Spleen (tissue), 11 donors: ENCODE results near the gene IGF2. TPM values are rescaled to one million over a fixed set of nuclear protein-coding genes. Genes with fewer than 3 reads are reported as not detected.

ENCODE experiments used
- DNase-seq: peaks from one replicate; pipeline ENCODE4 v3.0.0-alpha.2; 2020
- H3K27ac ChIP-seq, 8 donors: fragments of 200-600 bp; sonication (generic) in 7 of 8; 1 replicate in 4 of 8; 2 replicates in 4 of 8; pipeline versions ENCODE4 v1.5.0 to v1.8.0; 2016 to 2021; ENCODE audit warnings: inconsistent platforms in 4 of 8, mild to moderate bottlenecking in 4 of 8, moderate library complexity in 1 of 8
- H3K27me3 ChIP-seq, 7 donors: fragments of 200-600 bp; sonication (generic) in 6 of 7; replicated peaks in 1 of 7; 1 replicate in 4 of 7; 2 replicates in 3 of 7; pipeline versions ENCODE4 v1.5.0 to v1.8.0; 2016 to 2021; ENCODE audit warnings: inconsistent platforms in 3 of 7, mild to moderate bottlenecking in 1 of 7
- H3K36me3 ChIP-seq, 6 donors: fragments of 200-600 bp; sonication (generic) in 5 of 6; 1 replicate in 4 of 6; 2 replicates in 2 of 6; pipeline versions ENCODE4 v1.5.0 to v1.8.0; 2016 to 2021; ENCODE audit warnings: inconsistent platforms in 2 of 6
- H3K4me1 ChIP-seq, 6 donors: fragments of 200-600 bp; sonication (generic) in 5 of 6; 1 replicate in 3 of 6; 2 replicates in 3 of 6; pipeline versions ENCODE4 v1.5.0 to v1.8.0; 2016 to 2021; ENCODE audit warnings: inconsistent platforms in 3 of 6
- H3K4me3 ChIP-seq, 8 donors: fragments of 200-600 bp; sonication (generic) in 7 of 8; 1 replicate in 4 of 8; 2 replicates in 4 of 8; pipeline versions ENCODE4 v1.5.0 to v1.8.0; 2016 to 2021; ENCODE audit warnings: inconsistent platforms in 4 of 8, mild to moderate bottlenecking in 4 of 8, moderate library complexity in 2 of 8
- H3K9me3 ChIP-seq, 8 donors: fragments of 200-600 bp; sonication (generic) in 7 of 8; 1 replicate in 4 of 8; 2 replicates in 4 of 8; pipeline versions ENCODE4 v1.5.0 to v1.8.0; 2016 to 2021; ENCODE audit warnings: inconsistent platforms in 4 of 8
- POLR2A ChIP-seq, 3 donors: fragments of 450-650 bp; IDR thresholded peaks; one replicate each; pipeline ENCODE4 v1.5.1; 2017; ENCODE audit warnings: antibody characterized with exemption in 3 of 3, mild to moderate bottlenecking in 1 of 3
- POLR2AphosphoS5 ChIP-seq, 3 donors: sonication (generic); formaldehyde crosslinking; IDR thresholded peaks; one replicate each; pipeline ENCODE4 v1.5.1; 2017; ENCODE audit warnings: antibody characterized with exemption in 3 of 3
- WGBS, 5 donors: extraction: QIAGEN DNeasy Blood & Tissue Kit in 3 of 5; methylation state at CpG; one replicate each; pipeline versions ENCODE4 v1.1.5 to v1.1.7; 2013 to 2018; 5-methylcytosine and 5-hydroxymethylcytosine counted together
- intact Hi-C: fragments of 100-400 bp; cut with DNase I; formaldehyde crosslinking; loops from one replicate; pipeline ENCODE4 v1.15.0; 2023; ENCODE audit warnings: low total_unique reads
- polyA plus RNA-seq, 3 donors: library from polyadenylated mRNA; stranded (reverse); fragments of 200-250 nt; gene quantifications; one replicate each; pipeline ENCODE4 v1.2.1, GENCODE V29; 2013
- total RNA-seq, 7 donors: library from RNA; depleted of rRNA in 3 of 7; stranded (reverse); fragments of >200 nt in 3 of 7; fragmentation: NEBNext Ultra II Directional in 4 of 7; extraction: Animal tissue kit (Norgen Biotek cat#: 25700) in 4 of 7; gene quantifications; one replicate each; pipeline versions ENCODE4 v1.1.0 to v1.2.1, GENCODE V29; 2016 to 2021
- TF ChIP-seq, protein P1 (sequence below), 11 experiments: fragments of 200-600 bp in 7 of 11; fragments of 450-650 bp in 4 of 11; sonication (generic) in 4 of 11; IDR thresholded peaks in 8 of 11; conservative IDR thresholded peaks in 3 of 11; 1 replicate in 7 of 11; 2 replicates in 4 of 11; pipeline versions ENCODE4 v1.4.0 to v1.8.0; 2016 to 2021; ENCODE audit warnings: antibody characterized with exemption in 11 of 11, inconsistent platforms in 4 of 11, mild to moderate bottlenecking in 1 of 11
- donor health status: healthy with polysubstance abuse.
- donor health status: DM: no; HTN: no; CAD: no; lungs with moderate emphysema.
- donor health status: DM: no; HTN: no; CAD: no.
- donor health status: Bipolar disorder and iron deficiency.
- donor health status: healthy.
- donor health status: DM: no; HTN: no; CAD: no.
- donor health status: DM: yes; HTN: yes; CAD: no.

Gene IGF2
- total and polyA plus RNA-seq, 10 donors, result 0.74 to 66.6 (median 13.7) TPM

- no peak for TF ChIP-seq POLR2A (IDR thresholded peaks at IDR 0.05)
- TF ChIP-seq POLR2AphosphoS5 (IDR thresholded peaks at IDR 0.05), result no peak
- TF ChIP-seq, protein P1, sequence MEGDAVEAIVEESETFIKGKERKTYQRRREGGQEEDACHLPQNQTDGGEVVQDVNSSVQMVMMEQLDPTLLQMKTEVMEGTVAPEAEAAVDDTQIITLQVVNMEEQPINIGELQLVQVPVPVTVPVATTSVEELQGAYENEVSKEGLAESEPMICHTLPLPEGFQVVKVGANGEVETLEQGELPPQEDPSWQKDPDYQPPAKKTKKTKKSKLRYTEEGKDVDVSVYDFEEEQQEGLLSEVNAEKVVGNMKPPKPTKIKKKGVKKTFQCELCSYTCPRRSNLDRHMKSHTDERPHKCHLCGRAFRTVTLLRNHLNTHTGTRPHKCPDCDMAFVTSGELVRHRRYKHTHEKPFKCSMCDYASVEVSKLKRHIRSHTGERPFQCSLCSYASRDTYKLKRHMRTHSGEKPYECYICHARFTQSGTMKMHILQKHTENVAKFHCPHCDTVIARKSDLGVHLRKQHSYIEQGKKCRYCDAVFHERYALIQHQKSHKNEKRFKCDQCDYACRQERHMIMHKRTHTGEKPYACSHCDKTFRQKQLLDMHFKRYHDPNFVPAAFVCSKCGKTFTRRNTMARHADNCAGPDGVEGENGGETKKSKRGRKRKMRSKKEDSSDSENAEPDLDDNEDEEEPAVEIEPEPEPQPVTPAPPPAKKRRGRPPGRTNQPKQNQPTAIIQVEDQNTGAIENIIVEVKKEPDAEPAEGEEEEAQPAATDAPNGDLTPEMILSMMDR (IDR thresholded peaks at IDR 0.05 in 8 of 11, conservative IDR thresholded peaks at IDR 0.05 in 3 of 11), result no peak
- WGBS, 5 donors, result 76 to 84% (median 79%) methylated on average over 19 of the region's 19 CpGs
- no peak overlapping the region for H3K4me3 ChIP-seq
- peaks cover 0 to 11% (median 6%) of the 10 kb centered on the region in 8 donors for H3K9me3 ChIP-seq
- no peak for DNase-seq
- intact Hi-C loops, result no loop called here
- H3K27me3 ChIP-seq, result peaks cover 0 to 63% (median 0%) of the 10 kb centered on the region in 7 donors
- H3K4me1 ChIP-seq, result peaks cover 0 to 7% (median 0%) of the 10 kb centered on the region in 6 donors
- no peaks in the 10 kb centered on the region for H3K36me3 ChIP-seq
- no peak overlapping the region for H3K27ac ChIP-seq
Observed at GRCh38 chr11:2088746-2089535, 50.2 kb downstream of the IGF2 start.

DNA sequence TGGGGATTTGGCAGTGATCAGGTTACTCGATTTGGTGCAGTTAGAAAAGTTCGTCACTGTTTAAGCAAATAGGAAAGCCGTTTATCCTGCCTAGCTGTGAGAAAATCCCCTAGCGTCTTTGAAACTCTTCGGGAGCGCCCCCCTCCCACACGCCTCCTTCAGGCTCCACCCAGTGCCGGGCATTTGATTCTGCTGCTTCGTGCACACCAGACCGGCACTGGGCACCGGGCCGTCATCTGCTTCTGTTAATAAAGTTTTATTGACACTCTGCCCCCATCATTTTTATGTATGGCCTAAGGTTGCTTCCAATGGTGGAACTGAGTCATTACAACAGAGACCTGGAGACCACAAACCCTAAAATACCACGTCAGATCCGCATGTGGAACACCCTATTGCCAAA is 50.9 kb downstream of the IGF2 start:
- intact Hi-C loops, result no loop called here
- H3K9me3 ChIP-seq, result peaks cover 0 to 18% (median 11%) of the 10 kb centered on the region in 8 donors
- DNase-seq, result no peak
- TF ChIP-seq POLR2AphosphoS5 (IDR thresholded peaks at IDR 0.05), result no peak
- TF ChIP-seq POLR2A (IDR thresholded peaks at IDR 0.05), result no peak
- WGBS, 5 donors, result 82 to 91% (median 87%) methylated on average over 14 of the region's 14 CpGs
- no peaks in the 10 kb centered on the region for H3K36me3 ChIP-seq
- H3K4me1 ChIP-seq, result peaks cover 0 to 6% (median 0%) of the 10 kb centered on the region in 6 donors
- no peak overlapping the region for H3K4me3 ChIP-seq
- no peak overlapping the region for H3K27ac ChIP-seq
- peaks cover 0 to 62% (median 0%) of the 10 kb centered on the region in 7 donors for H3K27me3 ChIP-seq

GRCh38 chr11:2086239-2087040 is 52.7 kb downstream of the IGF2 start:
- Histone ChIP-seq H3K4me1 (no peaks in the 10 kb centered on the region), H3K27me3 (peaks cover 0 to 50% (median 0%) of the 10 kb centered on the region in 7 donors), H3K36me3 (no peaks in the 10 kb centered on the region), H3K27ac (no peak overlapping the region), H3K4me3 (no peak overlapping the region), H3K9me3 (peaks cover 0 to 19% (median 11%) of the 10 kb centered on the region in 8 donors)
- intact Hi-C loops, result no loop called here
- peak; percentile 46 for DNase-seq
- TF ChIP-seq, protein P1 (IDR thresholded peaks at IDR 0.05 in 8 of 11, conservative IDR thresholded peaks at IDR 0.05 in 3 of 11), result no peak
- TF ChIP-seq POLR2A (IDR thresholded peaks at IDR 0.05) (no peak), POLR2AphosphoS5 (IDR thresholded peaks at IDR 0.05) (no peak)
- WGBS, 5 donors, result 81 to 88% (median 83%) methylated on average over 19 to 26 of the region's 26 CpGs

DNA sequence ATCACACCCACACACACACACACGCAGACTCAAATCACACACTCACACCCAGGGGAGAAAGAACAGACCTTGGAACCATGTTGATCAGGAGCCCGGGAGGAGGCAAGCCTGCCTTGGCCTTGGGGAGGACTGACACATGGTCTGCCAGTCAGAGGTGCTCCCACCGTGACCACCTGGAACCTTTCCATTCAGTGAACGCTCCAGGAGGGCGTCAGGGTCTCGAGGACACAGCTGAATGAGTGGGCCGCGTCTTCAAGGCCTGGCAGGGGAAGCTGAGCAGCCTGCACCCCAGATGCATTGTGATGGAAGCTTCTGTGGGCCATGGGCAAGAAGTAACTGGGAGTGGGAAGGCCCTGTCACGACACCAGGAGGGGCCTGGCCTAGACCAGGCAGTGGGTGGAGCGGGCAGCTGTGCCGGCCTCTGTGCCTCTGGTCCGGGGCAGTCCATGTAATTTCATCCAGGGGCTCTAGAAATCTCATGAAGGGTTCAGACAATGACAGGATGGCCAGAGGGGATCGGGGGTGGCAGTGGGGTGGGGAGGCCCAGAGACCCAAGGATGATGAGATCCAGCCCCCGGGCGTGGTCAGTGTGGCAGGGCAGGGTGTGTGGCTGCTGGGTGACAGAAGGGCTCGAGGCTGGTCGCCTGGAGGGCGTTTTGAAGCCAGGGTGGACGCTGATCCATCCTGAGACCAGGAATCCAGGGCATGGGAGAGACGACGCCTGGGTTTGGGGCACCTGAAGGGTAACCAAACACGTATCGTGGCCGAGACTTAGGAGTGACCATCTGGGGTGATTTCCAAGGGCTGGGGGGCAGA is 53.7 kb downstream of the IGF2 start:
- Histone ChIP-seq H3K27ac (no peak overlapping the region), H3K36me3 (no peaks in the 10 kb centered on the region), H3K27me3 (peaks cover 0 to 45% (median 0%) of the 10 kb centered on the region in 7 donors), H3K4me1 (no peaks in the 10 kb centered on the region), H3K9me3 (peaks cover 0 to 19% (median 11%) of the 10 kb centered on the region in 8 donors), H3K4me3 (no peak overlapping the region)
- intact Hi-C loops, result no loop called here
- no peak for TF ChIP-seq POLR2A (IDR thresholded peaks at IDR 0.05)
- no peak for TF ChIP-seq POLR2AphosphoS5 (IDR thresholded peaks at IDR 0.05)
- TF ChIP-seq, protein P1 (IDR thresholded peaks at IDR 0.05 in 8 of 11, conservative IDR thresholded peaks at IDR 0.05 in 3 of 11), result no peak
- 73 to 90% (median 84%) methylated on average over 20 to 24 of the region's 24 CpGs for WGBS, 5 donors
- peak; percentile 51 for DNase-seq
